ENCODE data around the gene MYO18B. TPM values are rescaled to one million over a fixed set of nuclear protein-coding genes. Genes with fewer than 3 reads are reported as not detected.
A peak's percentile ranks its signal among the peaks of the same experiment; 100 is the strongest.

MYO18B gene
- total RNA-seq, 1 donor from 2014 or later = 0.07 TPM

DNA sequence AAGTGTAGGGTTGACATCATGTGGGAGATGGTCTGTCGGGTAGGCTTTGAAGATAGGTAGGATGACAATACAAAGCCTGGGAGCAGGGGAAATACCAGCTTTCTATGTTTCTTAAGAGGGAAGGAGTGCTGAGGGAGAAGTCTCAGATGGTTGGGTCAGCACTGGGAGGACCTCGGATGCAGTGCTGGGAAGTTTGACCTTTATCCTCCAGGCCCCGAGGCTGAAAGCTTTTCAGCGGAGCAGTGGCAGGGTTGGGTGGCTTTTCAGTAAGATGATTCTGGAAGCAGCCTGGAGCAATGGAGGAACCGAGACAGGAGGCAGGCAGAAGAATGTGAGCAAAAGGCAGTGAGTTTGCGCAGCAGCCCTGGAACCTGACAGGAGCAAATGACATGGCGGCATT lies 43.5 kb upstream of the MYO18B start:
- no peak for FAIRE-seq
- Mint-ChIP-seq H3K27ac (ENCODE audit: unreplicated experiment) (peak overlapping the region; percentile 14), H3K36me3 (ENCODE audit: low read depth, unreplicated experiment) (peaks cover 2% of the 10 kb centered on the region), H3K27me3 (ENCODE audit: low read depth, unreplicated experiment) (peaks cover under 1% of the 10 kb centered on the region), H3K9me3 (ENCODE audit: unreplicated experiment) (no peaks in the 10 kb centered on the region), H3K4me3 (ENCODE audit: unreplicated experiment) (peak overlapping the region; percentile 18), H3K4me1 (ENCODE audit: low read depth, unreplicated experiment) (peaks cover 3% of the 10 kb centered on the region)
- Histone ChIP-seq H3K9me3 (ENCODE audit: insufficient read depth, low read depth, low read length) (no peaks in the 10 kb centered on the region), H2AFZ (ENCODE audit: low read depth, low read length) (no peak overlapping the region), H3K4me3 (ENCODE audit: insufficient read depth, low read depth, low read length) (no peak overlapping the region), H3K79me2 (ENCODE audit: insufficient read depth, low read length) (no peaks in the 10 kb centered on the region), H3K4me1 (ENCODE audit: insufficient read depth, low read length) (no peaks in the 10 kb centered on the region), H3K27me3 (ENCODE audit: insufficient read depth, low read length) (no peaks in the 10 kb centered on the region), H3K27ac (ENCODE audit: low read depth, low read length) (no peak overlapping the region), H4K20me1 (ENCODE audit: insufficient read depth, low read length) (no peaks in the 10 kb centered on the region), H3K4me2 (ENCODE audit: low read length) (no peak overlapping the region), H3K9ac (ENCODE audit: low read length) (no peak overlapping the region), H3K36me3 (ENCODE audit: insufficient read depth, low read length) (no peaks in the 10 kb centered on the region)
- TF ChIP-seq, protein P1, sequence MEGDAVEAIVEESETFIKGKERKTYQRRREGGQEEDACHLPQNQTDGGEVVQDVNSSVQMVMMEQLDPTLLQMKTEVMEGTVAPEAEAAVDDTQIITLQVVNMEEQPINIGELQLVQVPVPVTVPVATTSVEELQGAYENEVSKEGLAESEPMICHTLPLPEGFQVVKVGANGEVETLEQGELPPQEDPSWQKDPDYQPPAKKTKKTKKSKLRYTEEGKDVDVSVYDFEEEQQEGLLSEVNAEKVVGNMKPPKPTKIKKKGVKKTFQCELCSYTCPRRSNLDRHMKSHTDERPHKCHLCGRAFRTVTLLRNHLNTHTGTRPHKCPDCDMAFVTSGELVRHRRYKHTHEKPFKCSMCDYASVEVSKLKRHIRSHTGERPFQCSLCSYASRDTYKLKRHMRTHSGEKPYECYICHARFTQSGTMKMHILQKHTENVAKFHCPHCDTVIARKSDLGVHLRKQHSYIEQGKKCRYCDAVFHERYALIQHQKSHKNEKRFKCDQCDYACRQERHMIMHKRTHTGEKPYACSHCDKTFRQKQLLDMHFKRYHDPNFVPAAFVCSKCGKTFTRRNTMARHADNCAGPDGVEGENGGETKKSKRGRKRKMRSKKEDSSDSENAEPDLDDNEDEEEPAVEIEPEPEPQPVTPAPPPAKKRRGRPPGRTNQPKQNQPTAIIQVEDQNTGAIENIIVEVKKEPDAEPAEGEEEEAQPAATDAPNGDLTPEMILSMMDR (IDR thresholded peaks at IDR 0.05; ENCODE audit: insufficient read depth, low read depth, low read length) = no peak
- no peak for TF ChIP-seq EZH2 (IDR thresholded peaks at IDR 0.05; ENCODE audit: insufficient read depth, low read length)
- no peak for DNase-seq (ENCODE audit: low read depth)

DNA sequence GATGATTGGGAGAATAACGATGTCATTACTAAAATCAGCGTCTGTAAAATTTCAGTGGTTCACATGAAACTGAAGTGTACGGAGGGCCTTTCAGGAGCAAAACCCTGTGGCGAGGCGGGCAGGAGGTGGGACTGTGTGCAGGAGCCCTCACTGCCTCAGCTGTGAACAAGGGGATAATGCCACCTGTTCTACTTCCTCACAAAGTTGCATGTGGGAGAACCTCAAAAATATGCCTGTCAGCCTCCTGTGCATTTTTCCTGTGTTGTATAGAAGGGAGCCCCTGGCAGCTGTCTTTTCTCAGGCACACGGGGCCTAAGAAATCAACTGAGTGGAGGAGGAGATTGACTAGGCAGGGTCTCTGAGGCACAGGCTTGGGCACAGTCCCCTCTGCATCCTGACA lies 43.0 kb upstream of the MYO18B start:
- no peaks in the 10 kb centered on the region for H3K4me1 ChIP-seq (ENCODE audit: insufficient read depth, low read length)
- peak overlapping the region; percentile 14 for H3K27ac Mint-ChIP-seq (ENCODE audit: unreplicated experiment)

More for the DNA sequence above, 43.0 kb upstream of the MYO18B start:
- Mint-ChIP-seq H3K9me3 (ENCODE audit: unreplicated experiment) (no peaks in the 10 kb centered on the region), H3K4me1 (ENCODE audit: low read depth, unreplicated experiment) (peaks cover 3% of the 10 kb centered on the region), H3K36me3 (ENCODE audit: low read depth, unreplicated experiment) (peaks cover 2% of the 10 kb centered on the region), H3K27me3 (ENCODE audit: low read depth, unreplicated experiment) (no peaks in the 10 kb centered on the region), H3K4me3 (ENCODE audit: unreplicated experiment) (no peak overlapping the region)
- no peak for TF ChIP-seq EZH2 (IDR thresholded peaks at IDR 0.05; ENCODE audit: insufficient read depth, low read length)
- TF ChIP-seq, protein P1 (IDR thresholded peaks at IDR 0.05; ENCODE audit: insufficient read depth, low read depth, low read length) = no peak
- no peak for FAIRE-seq
- Histone ChIP-seq H3K27me3 (ENCODE audit: insufficient read depth, low read length) (no peaks in the 10 kb centered on the region), H3K4me2 (ENCODE audit: low read length) (no peak overlapping the region), H3K9ac (ENCODE audit: low read length) (no peak overlapping the region), H3K4me3 (ENCODE audit: insufficient read depth, low read depth, low read length) (no peak overlapping the region), H3K79me2 (ENCODE audit: insufficient read depth, low read length) (no peaks in the 10 kb centered on the region), H3K9me3 (ENCODE audit: insufficient read depth, low read depth, low read length) (no peaks in the 10 kb centered on the region), H4K20me1 (ENCODE audit: insufficient read depth, low read length) (no peaks in the 10 kb centered on the region), H3K27ac (ENCODE audit: low read depth, low read length) (no peak overlapping the region), H2AFZ (ENCODE audit: low read depth, low read length) (no peak overlapping the region), H3K36me3 (ENCODE audit: insufficient read depth, low read length) (no peaks in the 10 kb centered on the region)
- DNase-seq (ENCODE audit: low read depth) = no peak

Data from astrocyte (in vitro differentiated cells and primary cell).